A549 (cell line): Measurements from ENCODE around the gene TREML2. TPM values are rescaled to one million over a fixed set of nuclear protein-coding genes. Genes with fewer than 3 reads are reported as not detected.
A peak's percentile ranks its signal among the peaks of the same experiment; 100 is the strongest.

ENCODE experiments used
- ATAC-seq, 2 experiments: fragments of 200-7000 bp in 1 of 2; fragments of >200 bp in 1 of 2; cut with Nextera tagmentation in 1 of 2; cut with Tn5 transposase in 1 of 2; 3 replicates each; pipeline versions ENCODE4 v1.8.0 to v1.9.1; 2018 to 2020; ENCODE audit warnings: mild to moderate bottlenecking in 1 of 2, moderate library complexity in 1 of 2
- CTCF ChIA-PET: fragments of 300-600 bp; sonication (Branson Sonifier 250); formaldehyde crosslinking; extraction: SDS; loops from one replicate; lab custom pipeline; 2021; ENCODE audit warnings: antibody characterized with exemption, inconsistent platforms; lab: Yijun Ruan, JAX
- POLR2A ChIA-PET: fragments of 350-600 bp; formaldehyde crosslinking; extraction: SDS; loops from one replicate; lab custom pipeline; 2021; ENCODE audit warnings: antibody characterized with exemption, inconsistent platforms; lab: Yijun Ruan, JAX
- DNase-seq, 2 experiments: peaks; one replicate each; pipeline versions ENCODE4 v3.0.0 to v3.0.0-alpha.2; 2011 to 2016; ENCODE audit warnings: low read depth in 1 of 2, low spot score in 1 of 2
- FAIRE-seq: peaks from 2 replicates; lab custom pipeline; 2011; peaks lifted over from hg19 to GRCh38; lab: Jason Lieb, UNC
- H3K27ac ChIP-seq, 2 experiments: fragments of >200 bp; sonication (Bioruptor Twin); formaldehyde crosslinking; 3 replicates each; pipeline ENCODE4 v1.5.1; 2016 to 2017
- H3K4me1 ChIP-seq: fragments of >200 bp; sonication (Bioruptor Twin); formaldehyde crosslinking; 3 replicates; pipeline ENCODE4 v1.6.1; 2016
- H3K4me2 ChIP-seq: fragments of >200 bp; sonication (Bioruptor Twin); formaldehyde crosslinking; 3 replicates; pipeline ENCODE4 v1.6.1; 2016
- H3K4me3 ChIP-seq: fragments of >200 bp; sonication (Bioruptor Twin); formaldehyde crosslinking; 3 replicates; pipeline ENCODE4 v1.5.1; 2016
- H3K9me3 ChIP-seq: fragments of >200 bp; sonication (Bioruptor Twin); formaldehyde crosslinking; 3 replicates; pipeline ENCODE4 v1.6.1; 2016
- CBX2 ChIP-seq: fragments of 200-600 bp; sonication (generic); IDR thresholded peaks from 2 replicates; pipeline ENCODE4 v1.6.1; 2016; ENCODE audit warnings: low read depth, mild to moderate bottlenecking, borderline replicate concordance
- CEBPB ChIP-seq, 2 experiments: fragments of >200 bp in 1 of 2; sonication (Bioruptor Twin) in 1 of 2; formaldehyde crosslinking in 1 of 2; IDR thresholded peaks; 2 replicates each; pipeline ENCODE4 v1.6.1; 2012 to 2016
- CHD4 ChIP-seq: fragments of 200-600 bp; sonication (generic); IDR thresholded peaks from 2 replicates; pipeline ENCODE4 v1.6.1; 2016; ENCODE audit warnings: antibody characterized with exemption, mild to moderate bottlenecking, borderline replicate concordance
- EHF ChIP-seq: fragments of 250-450 bp; sonication (Bioruptor Pico); IDR thresholded peaks from 2 replicates; pipeline ENCODE4 v1.5.0; 2020; ENCODE audit warnings: mild to moderate bottlenecking
- ELK1 ChIP-seq: fragments of 150-350 bp; IDR thresholded peaks from 2 replicates; pipeline ENCODE4 v1.6.1; 2014; ENCODE audit warnings: low read depth, mild to moderate bottlenecking, low read length
- ESRRA ChIP-seq: fragments of 150-350 bp; IDR thresholded peaks from 2 replicates; pipeline ENCODE4 v1.6.1; 2014; ENCODE audit warnings: mild to moderate bottlenecking, low read length, borderline replicate concordance
- FOSB ChIP-seq: fragments of 250-450 bp; sonication (Bioruptor Pico); IDR thresholded peaks from 2 replicates; pipeline ENCODE4 v1.5.0; 2020; ENCODE audit warnings: mild to moderate bottlenecking, moderate library complexity
- FOXS1 ChIP-seq: fragments of 250-450 bp; sonication (Bioruptor Pico); IDR thresholded peaks from 2 replicates; pipeline ENCODE4 v1.5.0; 2020; ENCODE audit warnings: mild to moderate bottlenecking, moderate library complexity
- HOXA7 ChIP-seq: fragments of 250-450 bp; sonication (Bioruptor Pico); IDR thresholded peaks from 2 replicates; pipeline ENCODE4 v1.5.0; 2020; ENCODE audit warnings: mild to moderate bottlenecking, moderate library complexity
- HOXB5 ChIP-seq: fragments of 250-450 bp; sonication (Bioruptor Pico); IDR thresholded peaks from 2 replicates; pipeline ENCODE4 v1.5.0; 2020; ENCODE audit warnings: mild to moderate bottlenecking, moderate library complexity
- JUN ChIP-seq, 2 experiments: fragments of >200 bp; sonication (Bioruptor Twin); formaldehyde crosslinking; IDR thresholded peaks; 2 replicates in 1 of 2; 3 replicates in 1 of 2; pipeline ENCODE4 v1.6.1; 2016 to 2017
- KDM1A ChIP-seq: fragments of 200-600 bp; sonication (generic); IDR thresholded peaks from 2 replicates; pipeline ENCODE4 v1.6.1; 2016; ENCODE audit warnings: low read depth, mild to moderate bottlenecking
- MAFK ChIP-seq: fragments of 450-650 bp; IDR thresholded peaks from 2 replicates; pipeline ENCODE4 v1.6.1; 2014; ENCODE audit not compliant: partially characterized antibody
- NPAS2 ChIP-seq: fragments of 250-450 bp; sonication (Bioruptor Pico); IDR thresholded peaks from 2 replicates; pipeline ENCODE4 v1.8.0; 2022; ENCODE audit warnings: mild to moderate bottlenecking, moderate library complexity, borderline replicate concordance
- NR3C1 ChIP-seq: fragments of >200 bp; sonication (Bioruptor Twin); formaldehyde crosslinking; IDR thresholded peaks from 3 replicates; pipeline ENCODE4 v1.6.1; 2017
- PHF8 ChIP-seq: fragments of 200-600 bp; sonication (generic); IDR thresholded peaks from 2 replicates; pipeline ENCODE4 v1.6.1; 2016; ENCODE audit warnings: low read depth, mild to moderate bottlenecking, antibody characterized with exemption, moderate library complexity, borderline replicate concordance
- RAD21 ChIP-seq, 2 experiments: fragments of >200 bp in 1 of 2; sonication (Bioruptor Twin) in 1 of 2; formaldehyde crosslinking in 1 of 2; IDR thresholded peaks in 1 of 2; conservative IDR thresholded peaks in 1 of 2; 2 replicates in 1 of 2; 3 replicates in 1 of 2; pipeline ENCODE4 v1.6.1; 2012 to 2018; ENCODE audit warnings: inconsistent platforms in 1 of 2
- RFX5 ChIP-seq: fragments of 450-650 bp; IDR thresholded peaks from 2 replicates; pipeline ENCODE4 v1.7.1; 2014; ENCODE audit warnings: antibody characterized with exemption, mild to moderate bottlenecking, moderate library complexity
- RNF2 ChIP-seq: fragments of 200-600 bp; sonication (generic); IDR thresholded peaks from 2 replicates; pipeline ENCODE4 v1.6.1; 2016; ENCODE audit warnings: low read depth, mild to moderate bottlenecking, antibody characterized with exemption, moderate library complexity, borderline replicate concordance
- SMC3 ChIP-seq: fragments of >200 bp; sonication (Bioruptor Twin); formaldehyde crosslinking; IDR thresholded peaks from 3 replicates; pipeline ENCODE4 v1.6.1; 2018; ENCODE audit warnings: inconsistent platforms
- ZNF302 ChIP-seq: fragments of 250-450 bp; sonication (Bioruptor Pico); IDR thresholded peaks from 2 replicates; pipeline ENCODE4 v1.9.0; 2021; ENCODE audit warnings: inconsistent platforms, mild to moderate bottlenecking, moderate library complexity
- WGBS: methylation state at CpG from one replicate; pipeline ENCODE4 v1.1.6; 2017; ENCODE audit errors: missing lambda C conversion rate; 5-methylcytosine and 5-hydroxymethylcytosine counted together
- polyA plus RNA-seq, 4 experiments: library from polyadenylated mRNA; depleted of rRNA in 3 of 4; stranded (reverse); fragments of >200 nt; fragmentation: RNase III in 1 of 4; extraction: RNeasy Plus Mini Kit Qiagen cat#74134 plus additional on column Dnase treatment in 1 of 4; gene quantifications; 2 replicates in 3 of 4; 3 replicates in 1 of 4; pipeline ENCODE4 v1.2.3, GENCODE V29; 2011 to 2017
- TF ChIP-seq, protein P1 (sequence below): fragments of >200 bp; sonication (Bioruptor Twin); formaldehyde crosslinking; IDR thresholded peaks from 3 replicates; pipeline ENCODE4 v1.5.1; 2016
- TF ChIP-seq, protein P2 (sequence below): IDR thresholded peaks from 2 replicates; pipeline ENCODE4 v1.6.1; 2012; ENCODE audit warnings: low read depth, borderline replicate concordance

TREML2 gene
- polyA plus RNA-seq, 2 of the 4 experiments (the other 2 are of a cell fraction), result not detected

GRCh38 chr6:41182069-41183034 lies 18.6 kb downstream of the TREML2 start:
- no peak overlapping the region for H3K27ac ChIP-seq
- H3K9me3 ChIP-seq, result no peaks in the 10 kb centered on the region
- H3K4me1 ChIP-seq, result no peaks in the 10 kb centered on the region
- DNase-seq (peak; percentile 34 to 66), FAIRE-seq (no peak), ATAC-seq (peak; percentile 94 to 98)
- CTCF ChIA-PET, result interaction anchor here (0.6 to 2.9 kb wide), 11 partner anchors 9 to 1824 kb away, joined by 3 to 14 read pairs (median 5); no protein-coding TSS in a partner anchor
- POLR2A ChIA-PET, result no interaction called here
- H3K4me2 ChIP-seq, result no peak overlapping the region
- no peak overlapping the region for H3K4me3 ChIP-seq
- WGBS, result 43% methylated on average over 4 of the region's 4 CpGs
- TF ChIP-seq, protein P1, sequence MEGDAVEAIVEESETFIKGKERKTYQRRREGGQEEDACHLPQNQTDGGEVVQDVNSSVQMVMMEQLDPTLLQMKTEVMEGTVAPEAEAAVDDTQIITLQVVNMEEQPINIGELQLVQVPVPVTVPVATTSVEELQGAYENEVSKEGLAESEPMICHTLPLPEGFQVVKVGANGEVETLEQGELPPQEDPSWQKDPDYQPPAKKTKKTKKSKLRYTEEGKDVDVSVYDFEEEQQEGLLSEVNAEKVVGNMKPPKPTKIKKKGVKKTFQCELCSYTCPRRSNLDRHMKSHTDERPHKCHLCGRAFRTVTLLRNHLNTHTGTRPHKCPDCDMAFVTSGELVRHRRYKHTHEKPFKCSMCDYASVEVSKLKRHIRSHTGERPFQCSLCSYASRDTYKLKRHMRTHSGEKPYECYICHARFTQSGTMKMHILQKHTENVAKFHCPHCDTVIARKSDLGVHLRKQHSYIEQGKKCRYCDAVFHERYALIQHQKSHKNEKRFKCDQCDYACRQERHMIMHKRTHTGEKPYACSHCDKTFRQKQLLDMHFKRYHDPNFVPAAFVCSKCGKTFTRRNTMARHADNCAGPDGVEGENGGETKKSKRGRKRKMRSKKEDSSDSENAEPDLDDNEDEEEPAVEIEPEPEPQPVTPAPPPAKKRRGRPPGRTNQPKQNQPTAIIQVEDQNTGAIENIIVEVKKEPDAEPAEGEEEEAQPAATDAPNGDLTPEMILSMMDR, result peak; percentile 45; the same call in 2 of the 3 replicates
- TF ChIP-seq HOXB5 (CRISPR knock-in tag) (no peak), HOXA7 (no peak), SMC3 (peak; percentile 17; the same call in 1 of the 3 replicates), NPAS2 (CRISPR knock-in tag) (no peak), ELK1 (no peak), FOSB (no peak), RAD21 (conservative IDR thresholded peaks at IDR 0.05 in 1 of 2, IDR thresholded peaks at IDR 0.05 in 1 of 2) (peak in 1 of 2 experiments; percentile 56; a peak in 2 of 5 replicates)
- TF ChIP-seq, protein P2, sequence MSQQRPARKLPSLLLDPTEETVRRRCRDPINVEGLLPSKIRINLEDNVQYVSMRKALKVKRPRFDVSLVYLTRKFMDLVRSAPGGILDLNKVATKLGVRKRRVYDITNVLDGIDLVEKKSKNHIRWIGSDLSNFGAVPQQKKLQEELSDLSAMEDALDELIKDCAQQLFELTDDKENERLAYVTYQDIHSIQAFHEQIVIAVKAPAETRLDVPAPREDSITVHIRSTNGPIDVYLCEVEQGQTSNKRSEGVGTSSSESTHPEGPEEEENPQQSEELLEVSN, result no peak

DNA sequence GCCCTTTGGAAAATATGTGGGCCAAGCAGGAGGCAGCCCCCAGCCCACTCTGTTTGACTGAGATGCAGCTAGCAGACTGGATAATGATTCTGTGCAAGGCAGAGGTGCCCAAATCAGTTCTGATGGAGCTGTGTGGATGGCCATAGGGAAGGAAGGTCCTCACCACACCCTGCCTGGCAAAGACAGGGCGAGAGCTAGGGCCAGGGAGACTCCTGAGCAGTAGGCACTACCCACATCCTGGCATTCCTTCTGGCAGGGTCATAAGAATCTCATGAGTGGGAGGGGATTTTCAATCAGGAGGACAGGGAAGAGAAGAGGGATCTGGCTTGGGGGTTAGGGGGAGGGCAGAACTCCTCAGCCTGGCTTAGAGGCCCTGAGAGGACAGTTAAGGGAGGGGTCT lies 19.4 kb downstream of the TREML2 start:
- no peaks in the 10 kb centered on the region for H3K9me3 ChIP-seq
- H3K4me2 ChIP-seq, result no peak overlapping the region
- TF ChIP-seq ESRRA (no peak), RFX5 (no peak), RNF2 (no peak), JUN (IDR thresholded peaks at IDR 0.05) (no peak), CEBPB (IDR thresholded peaks at IDR 0.05) (no peak)
- no peaks in the 10 kb centered on the region for H3K4me1 ChIP-seq
- WGBS, result 0% methylated on average over 1 of the region's 1 CpG
- no peak for DNase-seq
- ChIA-PET POLR2A (no interaction called here), CTCF (interaction anchor here (1.3 to 2.9 kb wide), 7 partner anchors 10 to 89 kb away, joined by 3 to 14 read pairs (median 5); no protein-coding TSS in a partner anchor)
- ATAC-seq, result no peak
- FAIRE-seq, result no peak
- H3K4me3 ChIP-seq, result no peak overlapping the region
- H3K27ac ChIP-seq, result no peak overlapping the region

DNA sequence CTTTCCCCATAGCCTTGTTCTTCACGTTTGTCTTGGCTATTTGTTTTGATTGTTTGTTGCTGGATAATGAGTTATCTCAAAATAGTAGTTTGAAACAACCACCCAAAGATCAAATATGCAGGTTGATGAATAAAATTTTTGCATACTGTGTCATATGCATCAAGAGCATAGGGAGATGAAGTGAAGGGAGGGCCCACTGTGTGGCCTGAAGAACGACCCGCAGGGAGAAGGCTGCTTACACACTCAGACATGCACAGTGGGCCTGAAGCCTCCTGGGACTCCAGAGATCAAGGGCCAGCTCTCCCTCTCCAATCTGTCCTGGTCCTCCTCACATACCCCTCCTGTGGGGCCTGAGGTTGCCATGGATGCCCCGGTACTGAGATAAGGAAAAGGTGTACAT lies 21.8 kb downstream of the TREML2 start:
- no peak for FAIRE-seq
- WGBS, result 34% methylated on average over 4 of the region's 4 CpGs
- no peaks in the 10 kb centered on the region for H3K4me1 ChIP-seq
- no peak for TF ChIP-seq KDM1A
- TF ChIP-seq NR3C1, result no peak
- no peak for TF ChIP-seq MAFK
- no peak for TF ChIP-seq RFX5
- no peak for TF ChIP-seq ESRRA
- no peak for TF ChIP-seq CHD4
- TF ChIP-seq PHF8, result no peak
- no peak for TF ChIP-seq CBX2
- TF ChIP-seq RAD21 (conservative IDR thresholded peaks at IDR 0.05 in 1 of 2, IDR thresholded peaks at IDR 0.05 in 1 of 2), result no peak
- TF ChIP-seq EHF (CRISPR knock-in tag), result no peak
- TF ChIP-seq RNF2, result no peak
- TF ChIP-seq, protein P2, result no peak
- no peak for TF ChIP-seq FOXS1 (CRISPR knock-in tag)
- no peak for TF ChIP-seq ELK1
- no peak for TF ChIP-seq ZNF302 (CRISPR knock-in tag)
- H3K9me3 ChIP-seq, result no peaks in the 10 kb centered on the region
- POLR2A ChIA-PET, result no interaction called here
- CTCF ChIA-PET, result interaction anchor here (0.9 kb wide), 1 partner anchor 86 kb away, joined by 3 read pairs; no protein-coding TSS in a partner anchor
- H3K4me2 ChIP-seq, result no peak overlapping the region
- no peak for ATAC-seq
- DNase-seq, result no peak
- no peak overlapping the region for H3K4me3 ChIP-seq
- H3K27ac ChIP-seq, result no peak overlapping the region
